ENCODE results near the gene PDE10A. TPM values are rescaled to one million over a fixed set of nuclear protein-coding genes. Genes with fewer than 3 reads are reported as not detected.
"Not testable (repeated sequence)": the region's sequence is repeated elsewhere in the genome, so short reads cannot be mapped to it uniquely, and the experiment has no call there.

The PDE10A gene
- total and polyA plus RNA-seq, 2 of the 8 experiments (the other 6 are each of a cell fraction or from before 2014, with no cell fraction given), result 1.1 to 2.4 TPM

- DNase-seq (ENCODE audit: low read depth in 1 of 2, low spot score in 2 of 2); H2AK5ac ChIP-seq (ENCODE audit: low read depth, low read length); H4K91ac ChIP-seq (replicated peaks; ENCODE audit: insufficient read length, low read length); H3K18ac ChIP-seq (ENCODE audit: extremely low read depth, low read length); POLR2A ChIA-PET (ENCODE audit: partially characterized antibody); H3K14ac ChIP-seq (ENCODE audit: insufficient read length); H3K27me3 ChIP-seq (replicated peaks in 1 of 4; ENCODE audit: control insufficient read depth in 3 of 4, extremely low read depth in 1 of 4, insufficient read depth in 3 of 4, low read length in 3 of 4); H3K79me2 ChIP-seq (ENCODE audit: control insufficient read depth in 1 of 2, insufficient read depth in 2 of 2, low read length in 2 of 2); H2BK12ac ChIP-seq (ENCODE audit: low read depth, low read length); H3K9me3 ChIP-seq (ENCODE audit: insufficient read depth in 2 of 2, low read depth in 1 of 2, low read length in 1 of 2); H3K36me3 ChIP-seq (ENCODE audit: control insufficient read depth in 2 of 4, insufficient read depth in 4 of 4, low read length in 3 of 4); H3K79me1 ChIP-seq (ENCODE audit: low read depth, low read length); H4K5ac ChIP-seq (ENCODE audit: insufficient read length, low read depth, low read length); H3K4me2 ChIP-seq (ENCODE audit: insufficient read depth in 1 of 2, low read depth in 2 of 2, low read length in 2 of 2); H3K56ac ChIP-seq (replicated peaks; ENCODE audit: insufficient read length, low read depth, low read length); H2BK120ac ChIP-seq (replicated peaks; ENCODE audit: low read depth, low read length); H3K27ac ChIP-seq (ENCODE audit: low read depth, low read length); H4K20me1 ChIP-seq (replicated peaks in 1 of 2; ENCODE audit: control insufficient read depth in 1 of 2, insufficient read depth in 2 of 2, low read length in 2 of 2); H3K9ac ChIP-seq (replicated peaks in 1 of 4; ENCODE audit: extremely low read depth in 1 of 4, low read depth in 3 of 4, low read length in 3 of 4); H4K8ac ChIP-seq (ENCODE audit: extremely low read depth, insufficient read depth, low read length); H2BK5ac ChIP-seq (ENCODE audit: low read depth, low read length); H2BK15ac ChIP-seq (ENCODE audit: low read length); H3K23me2 ChIP-seq (ENCODE audit: low read depth, low read length); H3K4me1 ChIP-seq (replicated peaks in 1 of 4; ENCODE audit: control insufficient read depth in 3 of 4, insufficient read depth in 4 of 4, low read length in 3 of 4); H2BK20ac ChIP-seq (ENCODE audit: low read length); FAIRE-seq; H3K23ac ChIP-seq (ENCODE audit: insufficient read length); H2AFZ ChIP-seq (ENCODE audit: low read length); H3K4ac ChIP-seq (replicated peaks; ENCODE audit: insufficient read length, low read depth, low read length); H3K4me3 ChIP-seq (ENCODE audit: extremely low read depth in 1 of 4, insufficient read depth in 2 of 4, low read depth in 3 of 4, low read length in 4 of 4): not testable (repeated sequence)
- 90% methylated on average over 6 of the region's 6 CpGs; no CpG with 5 or more reads in 1 of the 2 experiments for WGBS, 2 experiments (ENCODE audit: extremely low coverage in 1 of 2, insufficient coverage in 1 of 2, insufficient read length in 1 of 2, insufficient replicate concordance in 2 of 2, low coverage in 1 of 2, low lambda C conversion rate in 2 of 2, missing lambda C conversion rate in 1 of 2)
- CTCF ChIA-PET (ENCODE audit: partially characterized antibody), result interaction anchor here (0.7 kb wide), 1 partner anchor 422 kb away, joined by 3 read pairs; no protein-coding TSS in a partner anchor
These were observed 162.7 kb downstream of the PDE10A start for GRCh38 chr6:165500214-165500907.
